WTC11 (cell line): ENCODE measurements around the gene IDUA.

Source experiments
- ATF2 ChIP-seq: sonication (generic); formaldehyde crosslinking; IDR thresholded peaks from 2 replicates; pipeline ENCODE4 v1.8.1; 2022; ENCODE audit warnings: low read depth, missing genetic modification reagents, borderline replicate concordance
- ESRRA ChIP-seq: sonication (generic); formaldehyde crosslinking; IDR thresholded peaks from 2 replicates; pipeline ENCODE4 v1.8.1; 2022; ENCODE audit warnings: mild to moderate bottlenecking, missing genetic modification reagents, borderline replicate concordance
- FOXP1 ChIP-seq: sonication (generic); formaldehyde crosslinking; IDR thresholded peaks from 2 replicates; pipeline ENCODE4 v1.8.0; 2022; ENCODE audit warnings: missing genetic modification reagents, mild to moderate bottlenecking, moderate library complexity, borderline replicate concordance
- GTF2I ChIP-seq: fragments of 250-450 bp; sonication (Bioruptor Pico); conservative IDR thresholded peaks from 2 replicates; pipeline ENCODE4 v1.4.0; 2021; ENCODE audit warnings: mild to moderate bottlenecking
- HMGXB4 ChIP-seq: sonication (generic); formaldehyde crosslinking; IDR thresholded peaks from 2 replicates; pipeline ENCODE4 v1.8.1; 2023; ENCODE audit warnings: mild to moderate bottlenecking, moderate library complexity, missing genetic modification reagents
- JUN ChIP-seq: sonication (generic); formaldehyde crosslinking; IDR thresholded peaks from 2 replicates; pipeline ENCODE4 v1.8.0; 2023; ENCODE audit warnings: mild to moderate bottlenecking, missing genetic modification reagents
- TEAD4 ChIP-seq: sonication (generic); formaldehyde crosslinking; IDR thresholded peaks from 2 replicates; pipeline ENCODE4 v1.8.0; 2022; ENCODE audit warnings: mild to moderate bottlenecking, missing genetic modification reagents
- ZNF232 ChIP-seq: sonication (generic); formaldehyde crosslinking; IDR thresholded peaks from 2 replicates; pipeline ENCODE4 v1.8.0; 2022; ENCODE audit warnings: mild to moderate bottlenecking, missing genetic modification reagents
- ZNF396 ChIP-seq: fragments of 250-450 bp; sonication (Bioruptor Pico); IDR thresholded peaks from 2 replicates; pipeline ENCODE4 v1.8.0; 2021; ENCODE audit warnings: mild to moderate bottlenecking, moderate library complexity, borderline replicate concordance
- ZSCAN18 ChIP-seq: fragments of 250-450 bp; sonication (Bioruptor Pico); IDR thresholded peaks from 2 replicates; pipeline ENCODE4 v2.1.2; 2022; ENCODE audit warnings: mild to moderate bottlenecking, moderate library complexity
- TF ChIP-seq, protein P1 (sequence below): sonication (generic); formaldehyde crosslinking; IDR thresholded peaks from 2 replicates; pipeline ENCODE4 v1.8.0; 2022; ENCODE audit warnings: mild to moderate bottlenecking, missing genetic modification reagents
- TF ChIP-seq, protein P2 (sequence below): fragments of 200-600 bp; IDR thresholded peaks from 2 replicates; pipeline ENCODE4 v1.8.0; 2022; ENCODE audit warnings: antibody characterized with exemption
- TF ChIP-seq, protein P3 (sequence below): sonication (generic); formaldehyde crosslinking; IDR thresholded peaks from 2 replicates; pipeline ENCODE4 v1.8.1; 2023; ENCODE audit warnings: mild to moderate bottlenecking, missing genetic modification reagents

DNA sequence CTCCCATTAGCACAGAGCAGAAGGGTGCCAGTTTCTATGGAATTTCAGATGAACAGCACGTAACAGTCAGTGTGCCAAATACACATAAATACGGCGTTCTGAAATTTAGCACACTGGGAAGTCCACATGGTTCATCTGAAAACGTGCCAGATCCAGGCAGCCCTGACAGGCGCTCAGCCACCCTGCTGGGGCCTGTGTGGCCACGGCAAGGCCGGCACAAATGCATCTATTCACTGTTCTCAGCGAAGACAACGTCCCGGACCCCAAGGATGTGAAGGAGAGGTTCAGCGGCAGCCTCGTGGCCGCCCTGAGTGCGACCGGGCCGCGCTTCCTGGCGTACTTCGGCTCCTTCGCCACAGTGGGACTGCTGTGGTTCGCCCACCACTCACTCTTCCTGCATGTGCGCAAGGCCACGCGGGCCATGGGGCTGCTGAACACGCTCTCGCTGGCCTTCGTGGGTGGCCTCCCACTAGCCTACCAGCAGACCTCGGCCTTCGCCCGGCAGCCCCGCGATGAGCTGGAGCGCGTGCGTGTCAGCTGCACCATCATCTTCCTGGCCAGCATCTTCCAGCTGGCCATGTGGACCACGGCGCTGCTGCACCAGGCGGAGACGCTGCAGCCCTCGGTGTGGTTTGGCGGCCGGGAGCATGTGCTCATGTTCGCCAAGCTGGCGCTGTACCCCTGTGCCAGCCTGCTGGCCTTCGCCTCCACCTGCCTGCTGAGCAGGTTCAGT is 29.1 kb upstream of the IDUA start:
- TF ChIP-seq ESRRA = no peak
- TF ChIP-seq ZNF396 = no peak
- TF ChIP-seq, protein P1, sequence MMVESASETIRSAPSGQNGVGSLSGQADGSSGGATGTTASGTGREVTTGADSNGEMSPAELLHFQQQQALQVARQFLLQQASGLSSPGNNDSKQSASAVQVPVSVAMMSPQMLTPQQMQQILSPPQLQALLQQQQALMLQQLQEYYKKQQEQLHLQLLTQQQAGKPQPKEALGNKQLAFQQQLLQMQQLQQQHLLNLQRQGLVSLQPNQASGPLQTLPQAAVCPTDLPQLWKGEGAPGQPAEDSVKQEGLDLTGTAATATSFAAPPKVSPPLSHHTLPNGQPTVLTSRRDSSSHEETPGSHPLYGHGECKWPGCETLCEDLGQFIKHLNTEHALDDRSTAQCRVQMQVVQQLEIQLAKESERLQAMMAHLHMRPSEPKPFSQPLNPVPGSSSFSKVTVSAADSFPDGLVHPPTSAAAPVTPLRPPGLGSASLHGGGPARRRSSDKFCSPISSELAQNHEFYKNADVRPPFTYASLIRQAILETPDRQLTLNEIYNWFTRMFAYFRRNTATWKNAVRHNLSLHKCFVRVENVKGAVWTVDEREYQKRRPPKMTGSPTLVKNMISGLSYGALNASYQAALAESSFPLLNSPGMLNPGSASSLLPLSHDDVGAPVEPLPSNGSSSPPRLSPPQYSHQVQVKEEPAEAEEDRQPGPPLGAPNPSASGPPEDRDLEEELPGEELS (CRISPR knock-in tag) = no peak
- TF ChIP-seq ZSCAN18 = no peak
- TF ChIP-seq, protein P2, sequence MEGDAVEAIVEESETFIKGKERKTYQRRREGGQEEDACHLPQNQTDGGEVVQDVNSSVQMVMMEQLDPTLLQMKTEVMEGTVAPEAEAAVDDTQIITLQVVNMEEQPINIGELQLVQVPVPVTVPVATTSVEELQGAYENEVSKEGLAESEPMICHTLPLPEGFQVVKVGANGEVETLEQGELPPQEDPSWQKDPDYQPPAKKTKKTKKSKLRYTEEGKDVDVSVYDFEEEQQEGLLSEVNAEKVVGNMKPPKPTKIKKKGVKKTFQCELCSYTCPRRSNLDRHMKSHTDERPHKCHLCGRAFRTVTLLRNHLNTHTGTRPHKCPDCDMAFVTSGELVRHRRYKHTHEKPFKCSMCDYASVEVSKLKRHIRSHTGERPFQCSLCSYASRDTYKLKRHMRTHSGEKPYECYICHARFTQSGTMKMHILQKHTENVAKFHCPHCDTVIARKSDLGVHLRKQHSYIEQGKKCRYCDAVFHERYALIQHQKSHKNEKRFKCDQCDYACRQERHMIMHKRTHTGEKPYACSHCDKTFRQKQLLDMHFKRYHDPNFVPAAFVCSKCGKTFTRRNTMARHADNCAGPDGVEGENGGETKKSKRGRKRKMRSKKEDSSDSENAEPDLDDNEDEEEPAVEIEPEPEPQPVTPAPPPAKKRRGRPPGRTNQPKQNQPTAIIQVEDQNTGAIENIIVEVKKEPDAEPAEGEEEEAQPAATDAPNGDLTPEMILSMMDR = no peak
- no peak for TF ChIP-seq FOXP1 (CRISPR knock-in tag)
- TF ChIP-seq, protein P3, sequence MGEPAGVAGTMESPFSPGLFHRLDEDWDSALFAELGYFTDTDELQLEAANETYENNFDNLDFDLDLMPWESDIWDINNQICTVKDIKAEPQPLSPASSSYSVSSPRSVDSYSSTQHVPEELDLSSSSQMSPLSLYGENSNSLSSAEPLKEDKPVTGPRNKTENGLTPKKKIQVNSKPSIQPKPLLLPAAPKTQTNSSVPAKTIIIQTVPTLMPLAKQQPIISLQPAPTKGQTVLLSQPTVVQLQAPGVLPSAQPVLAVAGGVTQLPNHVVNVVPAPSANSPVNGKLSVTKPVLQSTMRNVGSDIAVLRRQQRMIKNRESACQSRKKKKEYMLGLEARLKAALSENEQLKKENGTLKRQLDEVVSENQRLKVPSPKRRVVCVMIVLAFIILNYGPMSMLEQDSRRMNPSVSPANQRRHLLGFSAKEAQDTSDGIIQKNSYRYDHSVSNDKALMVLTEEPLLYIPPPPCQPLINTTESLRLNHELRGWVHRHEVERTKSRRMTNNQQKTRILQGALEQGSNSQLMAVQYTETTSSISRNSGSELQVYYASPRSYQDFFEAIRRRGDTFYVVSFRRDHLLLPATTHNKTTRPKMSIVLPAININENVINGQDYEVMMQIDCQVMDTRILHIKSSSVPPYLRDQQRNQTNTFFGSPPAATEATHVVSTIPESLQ (CRISPR knock-in tag) = no peak
- no peak for TF ChIP-seq GTF2I (CRISPR knock-in tag)
- no peak for TF ChIP-seq HMGXB4 (CRISPR knock-in tag)
- no peak for TF ChIP-seq ATF2 (CRISPR knock-in tag)
- no peak for TF ChIP-seq ZNF232
- TF ChIP-seq TEAD4 (CRISPR knock-in tag) = no peak
- no peak for TF ChIP-seq JUN (CRISPR knock-in tag)
